GM20431 (cell line): ENCODE results near the gene HELB.

Source experiments
- in situ Hi-C: fragments of 300-500 bp; cut with MseI, MboI; formaldehyde crosslinking; loops from one replicate; pipeline ENCODE4 v1.15.0; 2020; ENCODE audit warnings: low sequenced_read_pairs; ENCODE audit not compliant: unreplicated experiment

Gene HELB

GRCh38 chr12:66301944-66302826 is at the start of gene HELB:
Gene HELB, plus strand, starts transcription at chr12:66302493. Its CDS starts 111 bp downstream, at chr12:66302604.
- in situ Hi-C loops, result no loop called here

- in situ Hi-C loops, result no loop called here
Observed at GRCh38 chr12:66252771-66253170, 49.5 kb upstream of the HELB start.

- in situ Hi-C loops, result no loop called here
Observed at GRCh38 chr12:66255737-66256136, 46.6 kb upstream of the HELB start.

- in situ Hi-C loops, result no loop called here
Observed at GRCh38 chr12:66258011-66258410, 44.3 kb upstream of the HELB start.

- in situ Hi-C loops, result no loop called here
Observed at GRCh38 chr12:66262737-66263136, 39.6 kb upstream of the HELB start.

GRCh38 chr12:66268562-66268961 is 33.7 kb upstream of the HELB start:
- in situ Hi-C loops, result no loop called here

GRCh38 chr12:66269142-66269541 is 33.2 kb upstream of the HELB start:
- in situ Hi-C loops, result no loop called here

- in situ Hi-C loops, result no loop called here
Observed at GRCh38 chr12:66269757-66270383, 32.4 kb upstream of the HELB start.

GRCh38 chr12:66270613-66271012 is 31.7 kb upstream of the HELB start:
- in situ Hi-C loops, result no loop called here

GRCh38 chr12:66272650-66273049 is 29.6 kb upstream of the HELB start:
- in situ Hi-C loops, result no loop called here

GRCh38 chr12:66273147-66273546 is 29.1 kb upstream of the HELB start:
- in situ Hi-C loops, result no loop called here

- in situ Hi-C loops, result no loop called here
Observed at GRCh38 chr12:66275040-66275439, 27.3 kb upstream of the HELB start.

GRCh38 chr12:66279123-66279712 is 23.1 kb upstream of the HELB start:
- in situ Hi-C loops, result no loop called here

- in situ Hi-C loops, result no loop called here
Observed at GRCh38 chr12:66280561-66280960, 21.7 kb upstream of the HELB start.

- in situ Hi-C loops, result no loop called here
Observed at GRCh38 chr12:66282244-66282643, 20.0 kb upstream of the HELB start.

GRCh38 chr12:66287275-66287674 is 15.0 kb upstream of the HELB start:
- in situ Hi-C loops, result no loop called here

GRCh38 chr12:66288121-66288520 is 14.2 kb upstream of the HELB start:
- in situ Hi-C loops, result no loop called here

- in situ Hi-C loops, result no loop called here
Observed at GRCh38 chr12:66289485-66289884, 12.8 kb upstream of the HELB start.

- in situ Hi-C loops, result no loop called here
Observed at GRCh38 chr12:66290716-66291200, 11.5 kb upstream of the HELB start.

- in situ Hi-C loops, result no loop called here
Observed at GRCh38 chr12:66296176-66296683, 6.1 kb upstream of the HELB start.

- in situ Hi-C loops, result no loop called here
Observed at GRCh38 chr12:66297080-66297479, 5.2 kb upstream of the HELB start.
